GM18526 (cell line): ENCODE data around the gene TMEM168.

Experiments
- POLR2A ChIP-seq: IDR thresholded peaks from 3 replicates; pipeline ENCODE4 v1.6.1; 2011; ENCODE audit not compliant: insufficient read length; ENCODE audit errors: extremely low read depth

Gene TMEM168

DNA sequence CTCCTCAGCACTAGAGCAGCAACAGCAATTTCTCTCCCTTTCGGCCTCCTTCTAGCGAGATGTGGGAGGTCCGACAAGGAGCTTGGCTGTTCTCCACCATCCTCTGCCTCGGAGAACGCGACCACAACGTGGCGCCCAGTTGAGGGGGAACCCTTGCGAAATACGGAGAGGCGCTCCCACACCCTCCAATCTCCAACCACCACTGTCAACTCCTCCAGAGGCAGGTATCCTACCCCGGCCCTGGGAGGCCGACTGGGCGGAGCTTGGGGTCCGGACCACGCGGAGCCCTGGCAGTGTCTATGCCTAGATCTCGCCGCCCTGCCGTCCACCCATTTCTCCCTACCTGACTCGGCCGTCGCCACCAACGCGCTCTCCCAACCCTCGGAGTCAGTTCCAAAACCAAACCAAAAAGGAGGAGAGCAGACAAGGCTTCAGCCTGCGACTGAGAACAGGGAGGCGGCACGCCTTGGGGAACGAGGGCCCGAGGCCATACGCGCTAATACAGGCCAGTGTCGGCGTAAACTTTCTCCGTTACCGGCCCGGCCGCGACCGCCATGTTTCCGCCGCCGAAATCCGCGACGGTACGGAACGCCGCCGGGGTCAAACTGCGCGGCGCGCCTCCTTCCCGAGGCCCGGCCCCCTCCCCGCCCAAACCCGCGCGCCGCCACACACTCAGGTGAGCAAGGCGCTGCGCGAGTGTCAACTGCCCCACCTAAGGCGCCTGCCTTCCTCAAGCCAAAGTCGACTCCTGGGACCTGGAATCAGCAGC is at the start of gene TMEM168:
TSS of gene TMEM168 (minus strand) at position 577 of the 769 bp plus-strand sequence. CDS start 5,568 bp downstream, outside the sequence.
- peak; percentile 56 for TF ChIP-seq POLR2A

DNA sequence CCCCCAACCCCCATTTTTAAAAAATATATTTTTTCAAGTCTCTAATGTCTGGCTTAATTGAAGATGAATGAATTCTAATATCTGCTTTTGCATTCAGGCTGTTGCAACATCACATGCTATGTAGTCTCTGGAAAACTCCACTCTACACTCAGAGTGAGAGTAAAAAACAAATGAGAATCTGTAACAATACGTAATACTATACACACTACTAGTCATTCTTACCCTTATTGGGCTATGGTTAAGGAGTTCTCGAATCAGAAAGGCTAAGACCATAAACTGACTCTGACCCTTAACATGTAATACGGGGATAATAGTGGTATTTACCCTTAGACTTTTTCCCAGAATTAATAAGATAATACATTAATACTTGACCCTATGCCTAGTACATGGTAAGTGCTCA is 42.9 kb upstream of the TMEM168 start:
- TF ChIP-seq POLR2A: no peak

DNA sequence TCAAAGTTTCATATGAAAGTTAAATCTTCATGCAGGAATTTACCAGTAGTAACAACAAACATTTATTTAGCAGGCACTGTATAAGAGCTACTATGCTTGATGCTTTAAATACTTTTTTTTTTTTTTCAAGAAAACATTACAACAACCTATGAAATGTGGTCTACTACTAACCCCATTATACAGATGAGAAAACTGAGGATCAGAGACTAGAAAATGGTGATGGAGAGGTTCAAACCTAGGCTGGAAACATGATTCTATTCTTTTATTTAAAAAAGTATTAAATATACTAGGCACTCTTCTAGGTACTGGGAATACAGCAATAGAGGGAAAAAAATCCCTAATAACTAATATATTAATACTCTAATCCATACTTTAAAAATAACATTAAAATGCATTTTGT is 40.6 kb upstream of the TMEM168 start:
- TF ChIP-seq POLR2A: no peak

GRCh38 chr7:112828696-112829095 is 38.5 kb upstream of the TMEM168 start:
- no peak for TF ChIP-seq POLR2A

- TF ChIP-seq POLR2A: no peak
These were observed 31.2 kb upstream of the TMEM168 start for GRCh38 chr7:112821345-112821744.

DNA sequence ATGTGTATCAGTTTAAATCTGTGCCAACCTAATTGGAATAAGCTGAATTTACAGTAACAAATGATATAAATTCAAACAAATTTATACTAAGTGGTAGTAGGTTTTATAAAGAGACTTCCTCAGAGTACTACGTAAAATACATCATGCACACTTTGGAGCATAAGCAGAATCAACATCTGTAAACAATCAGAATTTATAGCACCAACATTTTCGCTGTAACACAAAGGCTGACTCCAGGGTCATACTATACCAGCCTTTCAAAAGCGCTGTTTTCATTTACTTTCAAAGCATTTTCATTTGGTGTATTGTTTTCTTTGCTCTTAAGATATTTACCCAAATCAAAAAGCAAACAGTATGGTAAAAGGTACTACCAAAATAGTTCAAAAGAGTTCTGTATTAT is 29.3 kb upstream of the TMEM168 start:
- no peak for TF ChIP-seq POLR2A

DNA sequence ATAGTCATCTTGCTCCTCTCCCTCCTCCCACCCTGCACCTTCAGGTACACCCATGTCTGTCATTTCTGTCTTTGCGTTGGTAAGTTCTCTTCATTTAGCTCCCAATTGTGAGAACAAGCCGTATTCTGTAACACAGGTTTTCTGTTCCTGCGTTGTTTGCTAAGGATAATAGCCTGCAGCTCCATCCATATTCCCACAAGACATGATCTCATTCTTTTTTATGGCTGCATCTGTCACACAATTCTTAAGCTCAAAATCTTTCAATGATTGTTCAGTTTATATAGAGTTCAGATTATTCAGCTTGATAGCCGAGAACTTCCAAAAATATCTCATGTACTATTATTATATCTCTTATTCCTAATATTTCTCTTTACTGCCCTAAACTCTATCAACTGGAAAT is 16.0 kb upstream of the TMEM168 start:
- TF ChIP-seq POLR2A: no peak

- no peak for TF ChIP-seq POLR2A
These were observed 12.2 kb upstream of the TMEM168 start for GRCh38 chr7:112802406-112802805.

GRCh38 chr7:112800486-112800885 is 10.3 kb upstream of the TMEM168 start:
- TF ChIP-seq POLR2A: no peak

- TF ChIP-seq POLR2A: no peak
These were observed 9.4 kb upstream of the TMEM168 start for GRCh38 chr7:112799448-112800120.

- TF ChIP-seq POLR2A: no peak
These were observed 8.3 kb upstream of the TMEM168 start for GRCh38 chr7:112798274-112799159.

DNA sequence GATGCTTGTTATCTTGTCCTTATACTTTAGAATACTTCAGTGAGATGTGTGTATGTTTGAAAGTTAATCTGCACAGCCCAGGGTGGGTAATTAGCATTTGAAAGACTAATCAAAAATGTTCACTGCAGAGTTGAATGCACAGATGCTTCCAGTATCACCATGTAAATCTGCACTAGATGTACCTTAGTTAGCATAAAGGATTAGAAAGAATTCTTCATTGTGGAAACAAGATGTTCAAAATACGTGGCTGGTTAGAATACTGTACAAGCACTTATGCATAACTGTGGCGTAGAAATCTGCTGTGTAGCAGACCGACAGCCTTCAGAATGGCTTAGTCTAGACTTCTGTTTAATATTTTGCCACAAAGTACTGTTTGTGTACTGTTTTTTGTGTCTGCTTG is 2.2 kb upstream of the TMEM168 start:
- TF ChIP-seq POLR2A: no peak

- no peak for TF ChIP-seq POLR2A
These were observed 1.4 kb upstream of the TMEM168 start for GRCh38 chr7:112791465-112792168.

GRCh38 chr7:112790586-112791003 is 402 bp upstream of the TMEM168 start:
- no peak for TF ChIP-seq POLR2A

- no peak for TF ChIP-seq POLR2A
These were observed 758 bp downstream of the TMEM168 start for GRCh38 chr7:112789453-112789816.
